ENCODE measurements around the gene PSMB3. TPM values are rescaled to one million over a fixed set of nuclear protein-coding genes. Genes with fewer than 3 reads are reported as not detected.

PSMB3 gene
- polyA plus RNA-seq, 1 of the 3 experiments (the other 2 are of a cell fraction) = 533 TPM

- H3K27ac ChIP-seq (ENCODE audit: low read depth in 2 of 2, low read length in 1 of 2) = peak overlapping the region in 1 of 2 experiments; percentile 18; a peak in 1 of 4 replicates
- H3K4me3 ChIP-seq (ENCODE audit: low read depth in 2 of 2, low read length in 1 of 2) = no peak overlapping the region
- peaks cover 29% of the 10 kb centered on the region for H3F3A ChIP-seq (replicated peaks; ENCODE audit: insufficient read depth)
- H3K4me2 ChIP-seq = no peak overlapping the region
- H2AFZ ChIP-seq (ENCODE audit: low read depth) = no peak overlapping the region
- no peak for DNase-seq
- CTCF ChIA-PET = interaction anchor here (1.4 to 1.7 kb wide), 2 partner anchors 64 to 133 kb away, joined by 4 to 5 read pairs; no protein-coding TSS in a partner anchor
- no peak overlapping the region for H3K9ac ChIP-seq
- peaks cover 9 to 29% of the 10 kb centered on the region in 2 experiments for H3K36me3 ChIP-seq (replicated peaks in 1 of 2; ENCODE audit: control insufficient read depth in 1 of 2, insufficient read depth in 2 of 2, low read length in 1 of 2)
- peaks cover 72% of the 10 kb centered on the region for H4K20me1 ChIP-seq (ENCODE audit: insufficient read depth)
- no peaks in the 10 kb centered on the region for H3K9me3 ChIP-seq
- TF ChIP-seq JUND (IDR thresholded peaks at IDR 0.05) (no peak), SIN3A (IDR thresholded peaks at IDR 0.05; ENCODE audit: borderline replicate concordance, low read depth, low read length) (no peak), RFX5 (IDR thresholded peaks at IDR 0.05; ENCODE audit: low read length) (no peak), NFIC (IDR thresholded peaks at IDR 0.05; ENCODE audit: borderline replicate concordance) (no peak), GATA2 (CRISPR knock-in tag; IDR thresholded peaks at IDR 0.05) (no peak), REST (IDR thresholded peaks at IDR 0.05; ENCODE audit: low read depth, low read length) (no peak), EZH2phosphoT487 (IDR thresholded peaks at IDR 0.05; ENCODE audit: borderline replicate concordance, low read depth) (no peak), CHD2 (IDR thresholded peaks at IDR 0.05; ENCODE audit: low read length, partially characterized antibody) (no peak), GABPA (IDR thresholded peaks at IDR 0.05; ENCODE audit: low read depth) (no peak), MEF2A (IDR thresholded peaks at IDR 0.05; ENCODE audit: borderline replicate concordance, low read depth) (no peak), MXI1 (IDR thresholded peaks at IDR 0.05; ENCODE audit: low read depth, low read length) (no peak), YY1 (IDR thresholded peaks at IDR 0.05; ENCODE audit: low read depth) (no peak), TCF12 (IDR thresholded peaks at IDR 0.05) (no peak), FOXM1 (IDR thresholded peaks at IDR 0.05; ENCODE audit: low read depth) (no peak)
- TF ChIP-seq, protein P1, sequence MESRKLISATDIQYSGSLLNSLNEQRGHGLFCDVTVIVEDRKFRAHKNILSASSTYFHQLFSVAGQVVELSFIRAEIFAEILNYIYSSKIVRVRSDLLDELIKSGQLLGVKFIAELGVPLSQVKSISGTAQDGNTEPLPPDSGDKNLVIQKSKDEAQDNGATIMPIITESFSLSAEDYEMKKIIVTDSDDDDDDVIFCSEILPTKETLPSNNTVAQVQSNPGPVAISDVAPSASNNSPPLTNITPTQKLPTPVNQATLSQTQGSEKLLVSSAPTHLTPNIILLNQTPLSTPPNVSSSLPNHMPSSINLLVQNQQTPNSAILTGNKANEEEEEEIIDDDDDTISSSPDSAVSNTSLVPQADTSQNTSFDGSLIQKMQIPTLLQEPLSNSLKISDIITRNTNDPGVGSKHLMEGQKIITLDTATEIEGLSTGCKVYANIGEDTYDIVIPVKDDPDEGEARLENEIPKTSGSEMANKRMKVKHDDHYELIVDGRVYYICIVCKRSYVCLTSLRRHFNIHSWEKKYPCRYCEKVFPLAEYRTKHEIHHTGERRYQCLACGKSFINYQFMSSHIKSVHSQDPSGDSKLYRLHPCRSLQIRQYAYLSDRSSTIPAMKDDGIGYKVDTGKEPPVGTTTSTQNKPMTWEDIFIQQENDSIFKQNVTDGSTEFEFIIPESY (IDR thresholded peaks at IDR 0.05; ENCODE audit: borderline replicate concordance, low read depth) = no peak
- TF ChIP-seq, protein P2, sequence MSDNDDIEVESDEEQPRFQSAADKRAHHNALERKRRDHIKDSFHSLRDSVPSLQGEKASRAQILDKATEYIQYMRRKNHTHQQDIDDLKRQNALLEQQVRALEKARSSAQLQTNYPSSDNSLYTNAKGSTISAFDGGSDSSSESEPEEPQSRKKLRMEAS (IDR thresholded peaks at IDR 0.05; ENCODE audit: low read depth) = no peak
- no peaks in the 10 kb centered on the region for H3K27me3 ChIP-seq (ENCODE audit: insufficient read depth)
- peaks cover 8 to 62% of the 10 kb centered on the region in 2 experiments; a peak in 2 of 4 replicates for H3K4me1 ChIP-seq (ENCODE audit: control insufficient read depth in 1 of 2, insufficient read depth in 2 of 2, low read depth in 1 of 2, low read length in 1 of 2)
- WGBS (ENCODE audit: low lambda C conversion rate) = 88% methylated on average over 19 of the region's 19 CpGs
- peaks cover 66% of the 10 kb centered on the region for H3K79me2 ChIP-seq (ENCODE audit: insufficient read depth)
- H3K9me2 ChIP-seq = no peaks in the 10 kb centered on the region
- POLR2A ChIA-PET = no interaction called here
Measured at GRCh38 chr17:38740044-38740443, 12.5 kb upstream of the PSMB3 start.

Data from SK-N-SH (cell line).